ENCODE data around the gene TMEM150A. TPM values are rescaled to one million over a fixed set of nuclear protein-coding genes. Genes with fewer than 3 reads are reported as not detected.
"Not testable (repeated sequence)": the region's sequence is repeated elsewhere in the genome, so short reads cannot be mapped to it uniquely, and the experiment has no call there.

Gene TMEM150A
- total RNA-seq, 1 experiment from 2014 or later: 5.5 TPM

GRCh38 chr2:85566265-85566664 is 36.2 kb downstream of the TMEM150A start:
- DNase-seq (ENCODE audit: low read depth): no peak

GRCh38 chr2:85564144-85564563 is 38.3 kb downstream of the TMEM150A start:
- DNase-seq (ENCODE audit: low read depth): no peak

DNA sequence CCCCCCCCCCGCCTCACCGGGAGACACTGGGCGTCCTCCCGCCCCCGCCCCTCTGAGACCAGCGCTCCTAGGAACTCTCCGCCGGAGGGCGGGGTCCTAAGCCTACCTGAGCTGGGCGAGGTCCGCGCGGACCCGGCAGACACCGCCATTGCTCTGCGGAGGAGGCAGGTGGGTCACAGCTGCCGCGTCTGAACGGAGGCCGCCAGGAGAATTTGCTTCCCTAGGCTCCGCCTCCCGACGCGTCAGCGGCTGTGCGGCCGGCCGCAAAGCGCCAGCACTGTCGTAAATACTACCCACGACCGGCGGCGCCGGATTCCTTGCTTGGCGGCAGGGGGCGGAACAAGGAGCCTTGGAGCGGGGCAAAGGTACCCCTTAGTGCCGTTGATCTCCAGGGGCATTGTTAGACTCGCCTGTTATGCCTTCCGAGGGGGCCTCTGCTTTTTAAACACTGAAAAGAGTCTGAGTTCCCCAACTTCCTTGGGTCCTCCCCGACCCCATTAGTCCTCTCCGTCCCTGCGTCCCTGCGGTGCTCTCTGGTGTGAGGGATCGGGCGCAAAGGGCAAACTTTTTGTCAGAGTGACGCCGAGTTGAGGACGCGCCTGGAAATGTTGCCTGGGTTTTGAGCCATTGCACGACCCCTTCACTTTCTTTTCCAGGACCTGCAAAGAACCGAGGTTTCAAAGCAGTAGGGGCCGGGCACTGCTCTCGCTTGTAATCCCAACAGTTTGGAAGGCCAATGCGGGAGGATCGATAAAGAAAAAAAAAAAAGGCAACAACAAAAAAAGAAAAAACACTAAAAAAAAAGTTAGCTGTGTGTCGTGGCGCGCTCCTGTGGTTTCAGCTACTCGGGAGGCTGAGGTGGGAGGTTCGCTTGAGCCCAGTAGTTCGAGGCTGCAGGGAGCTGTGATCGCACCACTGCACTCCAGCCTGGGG is 41.0 kb downstream of the TMEM150A start, which contains the start of gene GGCX:
Gene GGCX, minus strand, starts transcription at position 214 of the 933 bp plus-strand sequence. Its CDS starts 65 bp downstream, at position 149.
- DNase-seq (ENCODE audit: low read depth): peak; percentile 93

DNA sequence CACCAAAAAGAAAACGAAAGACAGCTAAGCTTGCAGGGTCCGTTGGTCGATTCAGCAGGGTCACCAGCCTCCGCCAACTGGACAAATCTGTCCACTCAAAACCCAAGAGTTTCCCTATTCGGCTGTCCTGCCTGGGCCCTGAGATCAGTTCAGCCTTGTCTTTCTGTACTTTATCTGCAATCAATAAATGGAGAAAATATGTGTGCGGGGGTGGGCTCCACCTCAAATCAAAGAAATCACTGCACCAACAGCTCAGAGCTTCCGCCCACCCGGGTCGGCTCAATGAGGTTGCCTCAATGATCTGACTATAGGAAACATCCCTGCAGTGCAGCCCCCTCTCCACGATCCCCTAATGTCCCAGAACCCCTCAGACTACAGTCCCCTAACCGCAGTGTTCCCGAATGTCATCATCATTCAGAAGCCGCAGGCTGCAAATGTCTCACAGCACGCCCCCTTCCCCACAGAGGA is 41.7 kb downstream of the TMEM150A start:
- peak; percentile 26 for DNase-seq (ENCODE audit: low read depth)

DNA sequence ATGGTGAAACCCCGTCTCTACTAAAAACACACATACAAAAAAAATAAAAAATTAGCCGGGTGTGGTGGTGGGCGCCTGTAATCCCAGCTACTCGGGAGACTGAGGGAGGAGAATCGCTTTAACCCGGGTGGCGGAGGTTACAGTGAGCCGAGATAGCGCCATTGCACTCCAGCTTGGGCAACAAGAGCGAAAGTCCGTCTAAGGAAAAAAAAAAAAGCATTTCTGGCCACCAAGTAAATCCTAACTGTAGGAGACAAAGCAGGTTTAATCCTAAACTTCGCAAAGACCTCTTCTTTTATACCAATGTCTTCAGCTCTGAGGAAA is 42.1 kb downstream of the TMEM150A start:
- DNase-seq (ENCODE audit: low read depth): not testable (repeated sequence)

DNA sequence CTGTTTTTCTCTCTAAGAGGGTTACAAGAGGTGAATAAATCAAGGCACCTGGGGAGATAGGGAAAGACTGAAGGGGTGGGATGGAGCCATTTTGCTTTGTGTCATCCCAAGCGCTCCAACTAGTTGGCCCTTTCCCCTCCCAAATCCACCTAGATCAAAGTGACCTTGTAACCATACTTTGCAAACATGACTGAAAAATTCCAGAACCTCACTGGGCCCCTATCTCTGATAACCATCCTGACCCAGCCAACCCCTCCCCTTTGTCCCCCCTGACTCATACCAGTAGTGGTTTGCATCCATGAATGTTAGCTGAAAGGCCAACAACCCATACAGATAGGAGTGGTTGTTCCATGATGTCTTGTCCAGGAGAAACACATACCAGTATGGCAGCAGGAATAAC is 44.3 kb downstream of the TMEM150A start:
- no peak for DNase-seq (ENCODE audit: low read depth)

DNA sequence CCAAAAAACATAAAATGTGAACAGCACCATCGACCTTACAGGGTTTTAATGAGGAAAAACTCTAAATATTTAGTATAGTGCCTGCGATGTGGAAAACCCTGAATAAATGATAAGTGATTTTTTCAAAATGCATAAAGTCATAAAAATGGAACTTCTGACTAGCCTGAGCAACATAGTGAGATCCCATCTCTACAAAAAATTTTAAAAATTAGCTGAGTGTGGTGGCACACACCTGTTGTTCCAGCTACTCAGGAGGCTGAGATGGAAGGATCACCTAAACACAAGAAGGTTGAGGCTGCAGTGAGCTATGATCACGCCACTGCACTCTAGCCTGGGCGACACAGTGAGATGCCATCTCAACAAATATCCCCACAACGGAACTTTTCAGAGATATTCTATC is 45.4 kb downstream of the TMEM150A start:
- no peak for DNase-seq (ENCODE audit: low read depth)

DNA sequence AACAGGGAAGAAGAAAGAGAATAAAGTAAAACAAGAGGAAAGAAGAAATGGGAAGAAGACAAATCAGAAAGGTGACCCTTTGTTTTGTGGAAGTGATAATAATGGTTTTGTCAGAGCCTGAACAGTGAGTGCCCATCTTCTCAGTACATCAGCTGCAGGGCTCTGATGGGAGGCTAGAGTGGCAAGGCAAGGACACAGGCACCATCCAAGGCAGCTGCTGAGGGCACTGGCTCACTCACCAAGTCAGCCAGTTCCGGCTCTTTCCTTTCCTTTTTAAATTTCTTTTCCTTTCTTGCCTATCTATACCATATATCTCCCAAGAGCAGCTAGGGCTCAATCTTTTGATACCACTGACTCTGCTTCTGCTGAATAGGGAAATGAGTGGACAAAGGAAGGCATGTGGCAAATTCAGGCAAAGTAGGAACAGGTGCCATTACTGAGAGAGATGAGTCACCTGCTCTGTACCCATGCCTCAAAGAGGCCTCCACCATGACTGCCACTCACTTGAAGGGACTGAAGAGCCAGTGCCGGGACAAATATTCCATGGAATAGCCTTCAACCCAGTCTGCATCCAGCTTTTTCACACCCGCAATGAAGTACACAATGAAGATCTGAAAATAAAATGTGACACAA is 47.4 kb downstream of the TMEM150A start:
- no peak for DNase-seq (ENCODE audit: low read depth)

DNA sequence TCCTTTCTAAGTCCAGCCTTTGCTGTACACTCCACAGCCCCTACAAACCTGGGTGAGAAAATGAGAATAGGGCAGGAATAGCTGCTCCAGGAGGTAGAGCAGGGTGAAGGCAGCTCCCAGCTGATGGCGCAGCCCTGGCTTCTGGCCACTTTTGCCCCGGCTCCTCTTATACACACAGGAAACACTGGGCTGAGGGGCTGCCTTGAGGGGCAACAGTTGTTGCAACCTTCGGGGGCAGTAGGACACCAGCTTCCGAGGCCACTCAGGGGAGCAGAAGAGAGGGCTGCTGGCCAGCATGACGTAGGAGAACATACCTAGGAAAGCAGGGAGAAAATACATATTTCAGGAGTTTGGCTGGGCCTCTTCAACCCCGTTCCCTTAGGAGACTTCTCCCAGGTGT is 49.3 kb downstream of the TMEM150A start:
- no peak for DNase-seq (ENCODE audit: low read depth)

DNA sequence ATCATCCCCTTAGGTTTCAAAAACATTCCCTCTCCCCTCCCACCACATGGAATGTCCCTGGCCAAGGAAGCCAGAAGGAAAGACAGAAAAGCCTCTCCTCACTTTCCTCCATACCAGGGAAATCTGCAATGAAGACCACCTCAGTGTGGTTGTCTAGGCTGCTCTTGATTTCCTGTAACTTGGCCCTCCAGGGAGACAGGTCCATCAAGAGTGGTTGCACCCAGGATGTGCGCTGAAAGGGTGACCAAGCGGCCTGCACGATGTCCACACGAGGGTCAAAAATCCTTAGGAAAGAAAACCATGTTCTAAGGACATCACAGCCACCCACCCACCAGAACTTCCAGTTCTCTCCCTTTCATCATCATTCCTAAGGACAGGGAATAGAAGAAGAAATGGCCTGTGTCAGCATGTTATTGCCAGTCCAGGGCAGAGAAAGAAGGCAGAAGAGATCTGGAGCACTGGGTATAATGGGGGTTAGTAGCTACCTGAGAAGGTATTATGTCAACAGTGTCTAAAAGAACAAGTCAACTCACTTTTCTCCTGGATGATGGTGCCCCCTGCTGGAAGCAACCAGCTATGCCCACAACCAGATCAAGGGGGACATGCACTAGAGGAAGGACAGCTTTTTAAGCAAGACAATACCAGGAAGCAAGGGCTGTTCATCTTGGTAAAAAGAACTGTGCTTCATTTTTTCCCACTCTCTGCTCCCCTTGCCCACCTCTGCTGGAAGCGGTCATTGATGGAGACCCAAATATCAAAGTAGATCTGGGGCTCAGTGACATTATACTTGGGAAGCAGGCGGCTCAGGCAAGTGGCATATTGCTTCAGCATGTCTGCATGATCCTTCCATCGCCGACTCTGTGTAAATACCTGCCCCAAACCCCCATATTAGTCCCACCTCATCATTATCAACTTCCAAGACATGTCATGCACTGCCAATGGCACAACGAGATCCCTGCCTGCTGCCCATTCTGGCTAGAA is 50.5 kb downstream of the TMEM150A start:
- DNase-seq (ENCODE audit: low read depth): peak; percentile 69

GRCh38 chr2:85550486-85550885 is 52.0 kb downstream of the TMEM150A start:
- DNase-seq (ENCODE audit: low read depth): no peak

DNA sequence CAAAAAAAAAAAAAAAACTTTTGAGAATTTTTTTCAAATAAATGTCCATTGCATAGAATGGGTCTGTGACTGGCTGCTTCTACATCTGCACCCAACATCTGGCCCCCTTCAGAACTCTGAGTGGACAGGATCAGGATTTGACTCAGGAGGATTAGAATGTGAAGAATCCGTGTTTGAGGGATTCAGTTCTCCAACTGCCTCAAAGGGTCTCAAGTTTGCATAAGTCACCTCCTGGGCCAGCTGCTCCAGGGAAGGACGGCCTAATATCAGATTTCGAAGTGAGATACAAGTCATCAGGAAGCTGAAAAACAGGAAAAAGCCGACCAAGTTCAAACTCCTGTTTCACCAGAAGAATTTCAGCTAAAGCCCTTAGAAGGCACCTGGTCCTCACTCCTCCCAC is 52.7 kb downstream of the TMEM150A start:
- DNase-seq (ENCODE audit: low read depth): peak; percentile 96

DNA sequence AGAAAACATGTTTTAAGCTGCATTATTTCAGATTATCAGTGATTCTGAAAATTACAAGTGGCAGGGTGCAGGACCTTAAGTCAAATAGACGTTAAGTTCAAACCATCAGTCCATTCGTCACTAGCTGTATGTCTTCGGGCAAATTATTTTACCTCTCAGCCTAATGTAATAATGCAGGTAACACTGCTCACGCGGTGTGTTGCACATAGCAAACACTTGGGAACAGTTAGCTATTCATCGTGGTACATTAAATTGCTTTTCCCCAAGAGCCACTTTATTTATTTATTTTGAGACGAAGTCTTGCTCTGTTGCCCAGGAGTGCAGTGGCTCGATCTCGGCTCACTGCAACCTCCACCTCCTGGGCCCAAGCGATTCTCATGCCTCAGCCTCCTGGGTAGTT is 53.4 kb downstream of the TMEM150A start:
- no peak for DNase-seq (ENCODE audit: low read depth)

DNA sequence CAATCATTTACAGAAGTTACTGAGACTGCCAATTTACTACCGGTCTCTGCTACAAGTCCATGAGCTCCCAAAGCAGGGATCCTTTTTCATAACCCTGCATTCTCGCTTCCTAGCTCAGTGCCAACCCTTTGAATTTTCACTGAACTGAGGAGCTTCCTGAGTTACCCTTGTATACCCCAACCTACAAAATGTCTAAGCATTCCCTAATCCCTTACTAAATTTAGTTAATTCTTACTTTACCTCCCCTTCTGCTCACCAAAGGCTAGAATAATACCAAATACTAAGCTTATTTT is 53.9 kb downstream of the TMEM150A start:
- DNase-seq (ENCODE audit: low read depth): no peak

Other genes with a start within 250 kb of the TMEM150A start
- gene RETSAT, start 248.2 kb downstream of the TMEM150A start, total RNA-seq (2014; rRNA removed; shearing (Covaris generic)): 47.3 and 47.9 TPM in 2 replicates
- gene ELMOD3, start 247.9 kb downstream of the TMEM150A start, total RNA-seq (2014; rRNA removed; shearing (Covaris generic)): 18.1 and 18.6 TPM in 2 replicates
- gene CAPG, start 192.3 kb downstream of the TMEM150A start, total RNA-seq (2014; rRNA removed; shearing (Covaris generic)): 5.2 and 8.5 TPM in 2 replicates
- gene SH2D6, start 184.0 kb downstream of the TMEM150A start, total RNA-seq (2014; rRNA removed; shearing (Covaris generic)): not detected in 2 replicates
- gene MAT2A, start 63.5 kb downstream of the TMEM150A start, total RNA-seq (2014; rRNA removed; shearing (Covaris generic)): 52.0 and 61.4 TPM in 2 replicates
- 52.4 and 59.3 TPM in 2 replicates for gene GGCX, start 41.2 kb downstream of the TMEM150A start, total RNA-seq (2014; rRNA removed; shearing (Covaris generic))
- gene VAMP8, start 25.1 kb downstream of the TMEM150A start, total RNA-seq (2014; rRNA removed; shearing (Covaris generic)): 25.0 and 27.6 TPM in 2 replicates
- gene VAMP5, start 18.3 kb downstream of the TMEM150A start, total RNA-seq (2014; rRNA removed; shearing (Covaris generic)): 25.7 and 33.6 TPM in 2 replicates
- gene RNF181, start 7.0 kb downstream of the TMEM150A start, total RNA-seq (2014; rRNA removed; shearing (Covaris generic)): 359 and 388 TPM in 2 replicates
- gene C2orf68, start 9.4 kb upstream of the TMEM150A start, total RNA-seq (2014; rRNA removed; shearing (Covaris generic)): 20.0 and 27.9 TPM in 2 replicates
- 76.4 and 77.8 TPM in 2 replicates for gene USP39, start 13.5 kb upstream of the TMEM150A start, total RNA-seq (2014; rRNA removed; shearing (Covaris generic))
- not detected in 2 replicates for gene SFTPB, start 65.5 kb upstream of the TMEM150A start, total RNA-seq (2014; rRNA removed; shearing (Covaris generic))
- gene GNLY, start 91.7 kb upstream of the TMEM150A start, total RNA-seq (2014; rRNA removed; shearing (Covaris generic)): not detected in 2 replicates
- 7.2 and 7.3 TPM in 2 replicates for gene ATOH8, start 151.3 kb upstream of the TMEM150A start, total RNA-seq (2014; rRNA removed; shearing (Covaris generic))

All from RPMI7951 (cell line).